ENCODE results near the gene OR10D3.

OR10D3 gene, protein sequence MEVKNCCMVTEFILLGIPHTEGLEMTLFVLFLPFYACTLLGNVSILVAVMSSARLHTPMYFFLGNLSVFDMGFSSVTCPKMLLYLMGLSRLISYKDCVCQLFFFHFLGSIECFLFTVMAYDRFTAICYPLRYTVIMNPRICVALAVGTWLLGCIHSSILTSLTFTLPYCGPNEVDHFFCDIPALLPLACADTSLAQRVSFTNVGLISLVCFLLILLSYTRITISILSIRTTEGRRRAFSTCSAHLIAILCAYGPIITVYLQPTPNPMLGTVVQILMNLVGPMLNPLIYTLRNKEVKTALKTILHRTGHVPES

DNA sequence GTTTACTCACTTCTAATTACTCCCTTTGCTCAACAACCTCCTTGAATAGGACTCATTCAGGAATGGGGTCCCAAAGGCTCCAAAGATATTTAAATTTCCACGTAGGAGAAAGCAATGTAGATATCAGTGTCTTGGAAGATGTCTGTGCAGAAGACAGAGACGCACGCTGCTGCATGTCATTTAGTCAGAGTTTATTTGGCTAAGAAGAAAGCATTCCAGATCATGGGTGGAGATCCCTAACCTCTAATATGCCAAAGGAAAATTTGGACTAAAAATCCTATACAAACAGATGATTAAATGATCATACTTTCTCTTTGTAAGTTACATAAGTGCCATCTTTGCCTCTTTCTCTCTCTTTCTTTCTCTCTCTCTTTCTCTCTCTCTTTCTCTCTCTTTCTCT lies at the start of gene OR10D3:
Gene OR10D3 (plus strand): TSS at position 278 of the 400 bp plus-strand sequence. CDS start 1,925 bp downstream, outside the sequence.
- Histone ChIP-seq H3K9me3 (ENCODE audit: insufficient read depth, low read depth, low read length) (no peaks in the 10 kb centered on the region), H3K36me3 (ENCODE audit: insufficient read depth, low read length) (no peaks in the 10 kb centered on the region), H4K20me1 (ENCODE audit: insufficient read depth, low read length, poor library complexity, severe bottlenecking) (no peaks in the 10 kb centered on the region), H3K4me3 (ENCODE audit: low read length, poor library complexity, severe bottlenecking) (no peak within 1 kb of the TSS), H3K79me2 (ENCODE audit: insufficient read depth, low read length) (no peaks in the 10 kb centered on the region), H3K4me1 (ENCODE audit: insufficient read depth, low read length, poor library complexity, severe bottlenecking) (no peaks in the 10 kb centered on the region), H3K4me2 (ENCODE audit: low read depth, low read length, poor library complexity, severe bottlenecking) (no peak within 1 kb of the TSS), H3K9ac (ENCODE audit: low read depth, low read length, poor library complexity, severe bottlenecking) (no peak within 1 kb of the TSS), H3K27me3 (ENCODE audit: insufficient read depth, low read length, poor library complexity, severe bottlenecking) (no peaks in the 10 kb centered on the region), H2AFZ (ENCODE audit: low read length) (no peak within 1 kb of the TSS), H3K9me2 (replicated peaks; ENCODE audit: low read depth, low read length) (no peaks in the 10 kb centered on the region), H3F3A (ENCODE audit: low read depth) (no peaks in the 10 kb centered on the region)
- TF ChIP-seq, protein P1, sequence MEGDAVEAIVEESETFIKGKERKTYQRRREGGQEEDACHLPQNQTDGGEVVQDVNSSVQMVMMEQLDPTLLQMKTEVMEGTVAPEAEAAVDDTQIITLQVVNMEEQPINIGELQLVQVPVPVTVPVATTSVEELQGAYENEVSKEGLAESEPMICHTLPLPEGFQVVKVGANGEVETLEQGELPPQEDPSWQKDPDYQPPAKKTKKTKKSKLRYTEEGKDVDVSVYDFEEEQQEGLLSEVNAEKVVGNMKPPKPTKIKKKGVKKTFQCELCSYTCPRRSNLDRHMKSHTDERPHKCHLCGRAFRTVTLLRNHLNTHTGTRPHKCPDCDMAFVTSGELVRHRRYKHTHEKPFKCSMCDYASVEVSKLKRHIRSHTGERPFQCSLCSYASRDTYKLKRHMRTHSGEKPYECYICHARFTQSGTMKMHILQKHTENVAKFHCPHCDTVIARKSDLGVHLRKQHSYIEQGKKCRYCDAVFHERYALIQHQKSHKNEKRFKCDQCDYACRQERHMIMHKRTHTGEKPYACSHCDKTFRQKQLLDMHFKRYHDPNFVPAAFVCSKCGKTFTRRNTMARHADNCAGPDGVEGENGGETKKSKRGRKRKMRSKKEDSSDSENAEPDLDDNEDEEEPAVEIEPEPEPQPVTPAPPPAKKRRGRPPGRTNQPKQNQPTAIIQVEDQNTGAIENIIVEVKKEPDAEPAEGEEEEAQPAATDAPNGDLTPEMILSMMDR (conservative IDR thresholded peaks at IDR 0.05; ENCODE audit: low read length): no peak
- no peak for TF ChIP-seq EZH2phosphoT487 (IDR thresholded peaks at IDR 0.05; ENCODE audit: borderline replicate concordance)

DNA sequence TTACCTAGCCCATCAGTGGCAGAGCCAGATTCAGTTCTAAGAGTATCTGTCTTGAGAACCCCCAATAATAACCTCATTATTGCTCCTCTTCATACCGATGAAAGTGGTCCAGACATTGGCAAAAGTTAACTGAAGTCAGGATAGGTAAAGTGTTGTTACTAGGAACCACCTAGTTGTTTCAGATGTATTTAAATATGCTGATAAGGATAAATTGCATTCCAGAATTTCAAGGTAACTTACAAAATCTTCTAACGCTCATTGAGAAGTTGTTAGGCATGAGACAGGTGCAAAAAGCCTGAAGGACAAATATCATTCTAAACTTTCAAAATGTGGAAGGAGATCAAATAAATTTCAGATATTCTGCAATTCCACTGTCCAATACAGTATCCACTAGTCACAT lies 40.1 kb upstream of the OR10D3 start:
- H3K9me3 ChIP-seq (ENCODE audit: insufficient read depth, low read depth, low read length): no peaks in the 10 kb centered on the region
- no peaks in the 10 kb centered on the region for H3K9me2 ChIP-seq (replicated peaks; ENCODE audit: low read depth, low read length)
- no peak overlapping the region for H3K4me2 ChIP-seq (ENCODE audit: low read depth, low read length, poor library complexity, severe bottlenecking)
- no peaks in the 10 kb centered on the region for H4K20me1 ChIP-seq (ENCODE audit: insufficient read depth, low read length, poor library complexity, severe bottlenecking)
- H3K4me3 ChIP-seq (ENCODE audit: low read length, poor library complexity, severe bottlenecking): no peak overlapping the region
- no peaks in the 10 kb centered on the region for H3K27me3 ChIP-seq (ENCODE audit: insufficient read depth, low read length, poor library complexity, severe bottlenecking)
- H2AFZ ChIP-seq (ENCODE audit: low read length): no peak overlapping the region
- H3K36me3 ChIP-seq (ENCODE audit: insufficient read depth, low read length): no peaks in the 10 kb centered on the region
- no peaks in the 10 kb centered on the region for H3K79me2 ChIP-seq (ENCODE audit: insufficient read depth, low read length)
- no peak overlapping the region for H3K9ac ChIP-seq (ENCODE audit: low read depth, low read length, poor library complexity, severe bottlenecking)
- no peak for TF ChIP-seq EZH2phosphoT487 (IDR thresholded peaks at IDR 0.05; ENCODE audit: borderline replicate concordance)
- TF ChIP-seq, protein P1 (conservative IDR thresholded peaks at IDR 0.05; ENCODE audit: low read length): no peak
- H3F3A ChIP-seq (ENCODE audit: low read depth): no peaks in the 10 kb centered on the region
- no peaks in the 10 kb centered on the region for H3K4me1 ChIP-seq (ENCODE audit: insufficient read depth, low read length, poor library complexity, severe bottlenecking)

DNA sequence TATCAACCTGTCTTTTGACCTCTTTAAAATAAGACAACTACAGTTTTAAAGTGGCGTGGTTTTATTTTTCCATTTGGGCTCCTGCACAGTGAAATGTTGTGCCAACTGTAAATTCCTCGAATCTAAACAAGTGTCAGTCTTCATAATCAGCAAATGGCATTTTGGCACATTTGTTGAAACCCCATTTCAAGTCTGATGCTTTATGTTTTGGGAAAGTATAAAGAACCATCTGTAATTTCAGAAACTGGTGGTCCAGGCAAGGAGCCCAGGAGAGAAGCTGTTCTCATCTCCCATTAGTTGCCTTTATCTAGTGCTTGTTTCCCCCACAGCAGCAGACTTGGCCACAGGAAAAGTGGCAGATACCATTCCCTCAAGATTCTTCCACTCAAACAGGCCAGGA lies 35.2 kb upstream of the OR10D3 start:
- H3K9ac ChIP-seq (ENCODE audit: low read depth, low read length, poor library complexity, severe bottlenecking): no peak overlapping the region
- H3K4me3 ChIP-seq (ENCODE audit: low read length, poor library complexity, severe bottlenecking): no peak overlapping the region
- H3K9me3 ChIP-seq (ENCODE audit: insufficient read depth, low read depth, low read length): no peaks in the 10 kb centered on the region
- no peak overlapping the region for H2AFZ ChIP-seq (ENCODE audit: low read length)
- H3K36me3 ChIP-seq (ENCODE audit: insufficient read depth, low read length): no peaks in the 10 kb centered on the region
- H3K9me2 ChIP-seq (replicated peaks; ENCODE audit: low read depth, low read length): no peaks in the 10 kb centered on the region
- no peaks in the 10 kb centered on the region for H4K20me1 ChIP-seq (ENCODE audit: insufficient read depth, low read length, poor library complexity, severe bottlenecking)
- no peaks in the 10 kb centered on the region for H3K4me1 ChIP-seq (ENCODE audit: insufficient read depth, low read length, poor library complexity, severe bottlenecking)
- H3K27me3 ChIP-seq (ENCODE audit: insufficient read depth, low read length, poor library complexity, severe bottlenecking): no peaks in the 10 kb centered on the region
- TF ChIP-seq, protein P1 (conservative IDR thresholded peaks at IDR 0.05; ENCODE audit: low read length): no peak
- TF ChIP-seq EZH2phosphoT487 (IDR thresholded peaks at IDR 0.05; ENCODE audit: borderline replicate concordance): no peak
- H3K79me2 ChIP-seq (ENCODE audit: insufficient read depth, low read length): no peaks in the 10 kb centered on the region
- no peaks in the 10 kb centered on the region for H3F3A ChIP-seq (ENCODE audit: low read depth)
- H3K4me2 ChIP-seq (ENCODE audit: low read depth, low read length, poor library complexity, severe bottlenecking): no peak overlapping the region
